Measurements from ENCODE around the gene CEACAM3.

The CEACAM3 gene

DNA sequence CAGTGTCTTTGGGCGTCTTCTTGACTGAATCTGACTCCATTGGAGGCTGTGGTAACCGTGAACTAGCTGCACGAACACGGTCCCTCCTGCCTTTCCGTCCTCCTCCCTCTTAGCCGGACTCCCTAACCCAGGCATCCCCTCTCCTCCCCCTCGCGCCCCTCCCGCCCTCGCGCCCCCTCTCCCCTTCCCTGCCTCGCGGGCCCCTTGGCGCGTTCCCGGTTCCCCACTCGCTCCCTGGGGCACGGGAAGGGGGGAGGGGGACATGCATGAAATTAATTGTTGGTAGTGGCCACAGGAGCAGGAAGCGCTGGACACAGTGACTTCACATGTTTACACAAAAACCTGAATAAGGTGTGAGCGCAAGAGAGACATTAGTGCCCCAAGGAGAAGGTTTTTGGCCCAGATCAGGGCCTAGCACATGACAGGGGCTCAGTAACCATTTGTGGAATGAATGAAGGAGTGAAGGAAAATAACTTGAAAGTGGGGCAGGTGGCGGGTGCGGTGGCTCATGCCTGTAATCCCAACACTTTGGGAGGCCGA, 48.7 kb downstream of the CEACAM3 start:
- DNase-seq (ENCODE audit: low spot score), result no peak
- Histone ChIP-seq H3K4me3 (no peak overlapping the region), H3K27ac (no peak overlapping the region)
- TF ChIP-seq, protein P1, sequence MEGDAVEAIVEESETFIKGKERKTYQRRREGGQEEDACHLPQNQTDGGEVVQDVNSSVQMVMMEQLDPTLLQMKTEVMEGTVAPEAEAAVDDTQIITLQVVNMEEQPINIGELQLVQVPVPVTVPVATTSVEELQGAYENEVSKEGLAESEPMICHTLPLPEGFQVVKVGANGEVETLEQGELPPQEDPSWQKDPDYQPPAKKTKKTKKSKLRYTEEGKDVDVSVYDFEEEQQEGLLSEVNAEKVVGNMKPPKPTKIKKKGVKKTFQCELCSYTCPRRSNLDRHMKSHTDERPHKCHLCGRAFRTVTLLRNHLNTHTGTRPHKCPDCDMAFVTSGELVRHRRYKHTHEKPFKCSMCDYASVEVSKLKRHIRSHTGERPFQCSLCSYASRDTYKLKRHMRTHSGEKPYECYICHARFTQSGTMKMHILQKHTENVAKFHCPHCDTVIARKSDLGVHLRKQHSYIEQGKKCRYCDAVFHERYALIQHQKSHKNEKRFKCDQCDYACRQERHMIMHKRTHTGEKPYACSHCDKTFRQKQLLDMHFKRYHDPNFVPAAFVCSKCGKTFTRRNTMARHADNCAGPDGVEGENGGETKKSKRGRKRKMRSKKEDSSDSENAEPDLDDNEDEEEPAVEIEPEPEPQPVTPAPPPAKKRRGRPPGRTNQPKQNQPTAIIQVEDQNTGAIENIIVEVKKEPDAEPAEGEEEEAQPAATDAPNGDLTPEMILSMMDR (IDR thresholded peaks at IDR 0.05), result no peak

DNA sequence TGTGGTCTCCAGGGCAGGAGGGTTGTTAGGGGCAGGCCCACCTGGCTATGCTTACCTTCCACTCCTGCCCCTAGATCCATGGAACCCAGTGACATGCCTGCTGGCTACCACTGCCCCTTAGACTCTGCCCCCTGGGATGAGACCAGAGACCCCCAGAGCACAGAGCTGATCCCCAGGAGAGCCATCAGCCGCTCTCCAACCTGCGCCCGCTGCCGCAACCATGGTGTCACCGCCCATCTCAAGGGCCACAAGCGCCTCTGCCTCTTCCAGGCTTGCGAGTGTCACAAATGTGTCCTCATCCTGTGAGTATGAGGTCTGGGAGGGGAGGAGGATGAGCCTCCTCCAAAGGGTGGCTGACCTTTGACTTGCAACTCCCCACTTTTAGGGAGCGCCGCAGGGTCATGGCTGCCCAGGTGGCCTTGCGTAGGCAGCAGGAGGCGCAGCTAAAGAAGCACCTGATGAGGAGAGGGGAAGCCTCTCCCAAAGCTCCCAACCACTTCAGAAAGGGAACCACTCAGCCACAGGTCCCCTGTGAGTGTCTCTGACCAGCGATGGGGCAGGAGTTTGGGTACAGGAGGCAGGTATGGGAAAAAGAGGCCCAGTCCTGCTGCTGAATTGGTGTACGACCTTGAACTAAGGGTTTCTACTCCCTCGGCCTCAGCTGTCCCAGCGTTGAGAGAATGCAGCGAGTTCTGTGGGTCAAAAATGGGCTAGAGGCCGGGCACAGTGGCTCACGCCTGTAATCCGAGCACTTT, 51.1 kb downstream of the CEACAM3 start:
- no peak for DNase-seq (ENCODE audit: low spot score)
- no peak overlapping the region for H3K4me3 ChIP-seq
- no peak overlapping the region for H3K27ac ChIP-seq
- TF ChIP-seq, protein P1 (IDR thresholded peaks at IDR 0.05), result no peak

DNA sequence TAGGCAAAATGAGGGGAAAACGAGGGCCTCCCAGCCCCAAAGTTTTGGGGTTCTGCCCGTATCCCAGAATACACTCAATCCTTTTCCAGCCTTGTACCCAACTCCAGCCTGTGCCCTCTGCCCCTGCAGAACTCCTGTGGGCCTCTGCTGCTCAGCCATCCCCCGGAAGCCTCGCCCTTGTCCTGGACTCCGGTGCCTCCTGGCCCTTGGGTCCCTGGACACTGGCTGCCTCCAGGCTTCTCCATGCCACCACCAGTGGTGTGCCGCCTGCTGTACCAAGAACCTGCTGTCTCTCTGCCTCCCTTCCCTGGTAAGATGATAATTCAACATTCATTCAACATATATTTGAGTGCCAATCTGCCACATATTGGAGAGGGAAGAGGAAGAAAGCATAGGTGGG, 52.3 kb downstream of the CEACAM3 start:
- Histone ChIP-seq H3K27ac (no peak overlapping the region), H3K4me3 (no peak overlapping the region)
- no peak for DNase-seq (ENCODE audit: low spot score)
- TF ChIP-seq, protein P1 (IDR thresholded peaks at IDR 0.05), result no peak

DNA sequence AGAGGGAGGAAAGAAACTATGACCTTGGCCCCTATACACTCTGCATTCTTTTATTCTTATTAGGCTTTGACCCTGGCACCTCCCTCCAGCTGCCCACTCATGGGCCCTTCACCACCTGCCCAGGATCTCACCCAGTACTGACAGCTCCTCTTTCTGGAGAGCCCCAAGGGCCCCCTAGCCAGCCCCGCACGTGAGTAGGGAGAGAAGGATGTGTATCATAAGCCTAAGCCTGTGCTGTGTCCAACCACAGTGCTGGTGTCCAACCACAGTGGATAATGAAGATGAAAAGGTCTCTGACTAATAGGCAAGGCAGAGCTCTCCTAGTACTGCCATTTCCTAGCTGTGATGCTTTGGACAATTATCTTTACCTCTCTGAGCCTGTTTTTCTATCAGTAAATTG, 52.7 kb downstream of the CEACAM3 start:
- TF ChIP-seq, protein P1 (IDR thresholded peaks at IDR 0.05), result no peak
- DNase-seq (ENCODE audit: low spot score), result no peak
- no peak overlapping the region for H3K4me3 ChIP-seq
- H3K27ac ChIP-seq, result no peak overlapping the region

DNA sequence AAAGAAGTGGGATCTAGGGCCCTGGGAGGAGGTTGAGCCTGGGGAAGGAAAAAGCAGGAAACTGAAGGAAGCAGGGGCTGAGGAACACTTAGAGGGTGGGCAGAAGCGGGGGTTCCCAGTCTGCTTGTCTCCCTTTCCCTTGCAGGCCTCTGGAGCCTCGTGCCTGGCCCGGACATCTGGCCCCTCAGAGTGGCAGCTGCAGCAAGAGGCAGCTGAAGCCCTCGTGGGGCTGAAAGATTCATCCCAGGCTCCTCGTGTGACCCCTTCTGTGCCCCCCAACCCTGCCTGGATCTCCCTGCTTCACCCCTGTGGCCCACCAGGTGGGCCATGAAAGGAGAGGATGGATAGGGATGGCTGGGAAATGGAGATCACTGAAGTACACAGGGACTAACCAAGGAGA, 54.0 kb downstream of the CEACAM3 start:
- Histone ChIP-seq H3K4me3 (no peak overlapping the region), H3K27ac (no peak overlapping the region)
- no peak for DNase-seq (ENCODE audit: low spot score)
- TF ChIP-seq, protein P1 (IDR thresholded peaks at IDR 0.05), result no peak

DNA sequence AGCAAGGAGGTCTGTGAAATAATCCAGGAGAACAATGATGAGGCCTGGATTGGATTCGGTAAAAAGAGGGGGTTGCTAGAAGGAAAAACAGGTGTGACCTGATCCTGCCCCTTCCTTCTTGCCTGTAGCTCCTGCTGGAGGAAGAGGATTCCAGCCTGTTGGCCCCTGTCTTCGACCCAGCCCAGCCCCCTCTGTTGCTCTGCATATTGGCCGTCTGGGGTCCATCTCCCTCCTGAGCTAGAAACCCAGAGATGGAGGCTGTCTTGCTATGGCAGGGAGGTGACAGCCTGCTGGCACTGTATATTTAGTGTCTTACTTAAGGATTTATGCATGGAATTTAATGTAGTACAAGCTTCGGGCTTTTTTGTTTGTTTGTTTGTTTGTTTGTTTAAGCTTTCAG, 55.1 kb downstream of the CEACAM3 start:
- H3K27ac ChIP-seq, result no peak overlapping the region
- TF ChIP-seq, protein P1 (IDR thresholded peaks at IDR 0.05), result no peak
- DNase-seq (ENCODE audit: low spot score), result no peak
- no peak overlapping the region for H3K4me3 ChIP-seq

DNA sequence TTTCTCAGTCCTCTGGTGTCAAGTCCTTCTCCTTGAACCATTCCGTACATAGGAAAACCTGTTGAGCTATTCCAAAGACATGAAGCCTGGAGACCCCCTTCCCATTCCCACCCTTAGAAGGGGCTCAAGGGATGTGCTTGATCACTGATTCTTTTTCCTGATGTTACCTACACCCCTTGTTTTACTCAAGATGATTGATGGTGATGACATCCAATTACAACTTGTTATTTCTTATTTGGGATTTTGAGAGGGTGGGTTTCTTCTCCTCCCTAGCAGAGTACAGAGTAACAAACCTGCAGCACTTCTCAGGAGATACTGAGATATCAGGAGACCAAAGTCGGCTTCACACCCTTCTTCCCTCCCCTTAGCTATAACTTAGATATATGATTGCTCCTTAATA, 57.0 kb downstream of the CEACAM3 start:
- TF ChIP-seq, protein P1 (IDR thresholded peaks at IDR 0.05), result no peak
- no peak for DNase-seq (ENCODE audit: low spot score)
- Histone ChIP-seq H3K27ac (no peak overlapping the region), H3K4me3 (no peak overlapping the region)
